A549 treated with DMSO at 1 μM for 4 hours (cell line): ENCODE data around the gene MTHFD1. TPM values are rescaled to one million over a fixed set of nuclear protein-coding genes. Genes with fewer than 3 reads are reported as not detected.

Experiments
- total RNA-seq: library from RNA; stranded (reverse); fragments of 200-300 nt; extraction: Qiagen RNA extraction; gene quantifications from 5 replicates; pipeline ENCODE4 v1.2.3, GENCODE V29; 2022; ENCODE audit warnings: low read depth

Gene MTHFD1
- total RNA-seq: 114 to 133 TPM (median 122 TPM) in 5 replicates

DNA sequence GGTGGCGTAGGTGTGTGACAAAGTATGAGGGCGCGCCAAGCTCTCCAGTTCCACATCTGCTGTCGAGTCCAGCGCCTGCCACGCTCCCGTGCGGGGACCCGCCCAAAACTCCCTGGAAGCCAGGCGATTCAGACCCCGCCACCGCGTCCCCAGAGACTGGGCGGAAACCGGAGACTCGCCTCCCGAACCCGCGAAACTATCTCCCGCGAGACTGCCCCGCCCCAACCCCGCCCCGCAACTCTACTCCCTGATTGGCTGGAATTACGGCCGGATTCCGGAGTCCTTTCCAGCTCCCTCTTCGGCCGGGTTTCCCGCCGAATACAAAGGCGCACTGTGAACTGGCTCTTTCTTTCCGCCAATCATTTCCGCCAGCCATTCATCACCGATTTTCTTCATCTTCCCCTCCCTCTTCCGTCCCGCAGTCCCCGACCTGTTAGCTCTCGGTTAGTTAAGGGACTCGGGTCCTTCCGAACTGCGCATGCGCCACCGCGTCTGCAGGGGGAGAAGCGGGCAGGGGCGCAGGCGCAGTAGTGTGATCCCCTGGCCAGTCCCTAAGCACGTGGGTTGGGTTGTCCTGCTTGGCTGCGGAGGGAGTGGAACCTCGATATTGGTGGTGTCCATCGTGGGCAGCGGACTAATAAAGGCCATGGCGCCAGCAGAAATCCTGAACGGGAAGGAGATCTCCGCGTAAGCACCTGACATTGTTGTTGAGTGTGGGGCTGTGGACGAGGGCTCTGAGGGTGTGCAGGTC lies at the start of gene MTHFD1:
TSS of gene MTHFD1 (plus strand) at position 572 of the 751 bp plus-strand sequence. CDS start at position 647, 75 bp downstream.

DNA sequence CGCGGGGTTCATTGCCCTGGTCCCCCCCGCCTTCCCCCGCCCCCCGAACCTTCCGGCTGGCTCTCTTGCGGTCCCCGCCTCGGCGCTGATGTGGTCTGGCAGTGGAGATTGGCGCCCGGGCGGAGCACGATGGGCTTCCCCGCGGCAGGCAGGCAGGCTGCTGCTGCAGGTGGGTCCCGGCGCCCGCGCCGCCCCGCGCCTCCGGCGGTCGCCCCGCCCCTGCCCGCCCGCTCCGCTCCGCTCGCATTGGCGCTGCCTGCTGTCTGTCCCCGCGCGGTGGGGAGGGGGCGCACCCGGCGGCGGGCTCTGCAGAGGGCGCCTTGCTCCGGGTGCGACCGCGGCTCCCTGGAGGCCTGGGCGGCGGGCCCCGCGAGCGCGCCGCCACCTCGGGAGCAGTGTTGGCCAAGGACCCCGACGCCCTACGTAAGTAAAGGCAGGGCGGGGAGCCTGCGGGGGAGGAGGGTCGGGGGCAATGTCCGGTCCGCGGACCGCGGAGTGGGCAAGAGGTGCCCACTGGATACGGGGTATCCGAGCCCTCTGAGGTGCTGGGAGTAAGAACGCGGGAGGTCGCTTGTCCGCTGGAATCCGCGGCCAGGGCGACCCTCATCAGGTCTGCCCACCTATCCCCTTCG lies 77.2 kb downstream of the MTHFD1 start, which contains the start of gene AKAP5:
TSS of gene AKAP5 (plus strand) at position 309 of the 632 bp plus-strand sequence. CDS start 2,896 bp downstream, outside the sequence.

DNA sequence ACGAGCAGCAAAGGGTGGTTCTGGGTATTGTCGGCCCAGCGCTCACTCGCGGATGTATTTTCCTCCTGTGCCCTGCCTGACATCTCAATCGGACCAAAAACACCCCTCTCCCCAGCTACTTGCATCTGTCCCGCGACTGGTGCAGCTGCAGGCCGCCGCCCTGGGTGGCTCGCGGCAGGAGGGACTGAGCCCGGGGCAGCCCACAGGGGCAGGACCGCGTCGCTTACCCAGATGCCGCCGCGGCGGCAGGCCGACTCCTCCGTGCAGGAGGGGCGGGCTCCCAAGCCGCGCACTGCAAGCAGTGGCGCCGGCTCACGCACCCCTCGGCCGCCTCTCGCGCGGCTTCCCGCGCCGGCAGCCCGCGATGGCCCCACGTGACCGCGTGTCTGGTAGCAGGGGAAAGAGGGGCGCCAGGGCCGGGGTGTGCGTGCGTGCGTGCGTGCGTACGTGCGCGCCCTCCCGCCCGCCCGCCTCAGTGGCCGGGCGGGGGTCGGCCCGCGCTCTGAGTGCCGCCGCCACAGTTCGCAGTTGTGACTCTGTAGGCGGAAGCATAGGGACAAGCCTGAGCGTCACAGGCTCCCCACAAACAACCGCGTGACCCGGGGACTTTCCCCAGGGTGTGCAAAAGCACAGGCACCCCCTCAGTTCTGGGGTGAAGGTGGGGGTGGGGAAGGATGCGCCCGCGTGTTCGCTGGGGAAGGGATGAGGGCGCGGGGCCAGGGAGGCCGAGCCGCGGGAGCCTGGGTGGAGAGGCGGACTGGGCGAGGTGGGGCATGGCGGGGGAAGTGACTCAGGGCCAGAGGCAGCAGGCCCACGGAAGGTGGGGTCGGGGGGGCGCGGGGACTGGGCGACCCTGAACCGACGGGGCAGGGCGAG lies 115.5 kb downstream of the MTHFD1 start, which contains the start of gene ZBTB25:
TSS of gene ZBTB25 (minus strand) at position 405 of the 876 bp plus-strand sequence. CDS start 13,305 bp downstream, outside the sequence.

DNA sequence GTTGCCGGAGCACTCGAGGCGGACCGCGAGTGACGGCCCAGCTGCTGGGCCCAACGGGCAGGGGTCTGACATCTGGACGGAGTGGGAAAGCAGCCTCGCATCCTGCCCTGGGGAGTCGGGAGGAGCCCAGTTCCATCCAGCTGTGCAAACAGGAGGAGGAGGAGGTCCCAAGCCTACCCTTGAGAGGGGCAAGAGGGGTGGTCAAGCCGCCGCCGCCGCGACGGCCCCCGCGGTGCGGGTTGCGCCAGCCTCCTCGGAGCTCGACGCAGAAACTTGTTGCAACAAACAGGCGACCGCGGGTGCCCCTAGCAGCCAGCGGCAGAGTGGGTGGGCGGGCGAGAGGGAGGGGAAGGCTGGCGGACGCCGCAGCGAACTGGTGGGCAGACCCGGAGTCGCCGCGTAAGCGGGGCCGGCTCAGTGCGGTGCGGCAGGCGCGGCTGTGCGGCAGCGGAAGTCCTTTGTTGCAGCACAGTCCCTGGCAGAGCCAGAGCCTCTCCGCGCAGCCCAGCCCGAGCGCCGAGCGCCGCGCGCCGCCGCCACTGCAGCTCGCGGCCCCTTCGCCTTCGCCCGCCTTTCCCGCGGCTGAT lies 116.2 kb downstream of the MTHFD1 start, which contains the start of gene ZBTB1:
TSS of gene ZBTB1 (plus strand) at position 461 of the 587 bp plus-strand sequence. CDS start 16,735 bp downstream, outside the sequence.

Other genes starting within 250 kb of the MTHFD1 start
- 0.04 to 0.07 TPM (median 0.05 TPM) in 3 of 5 replicates, not detected in the others for gene ESR2, start 94.0 kb upstream of the MTHFD1 start, total RNA-seq
- gene AKAP5, start 77.1 kb downstream of the MTHFD1 start, total RNA-seq: 0.42 to 0.52 TPM (median 0.45 TPM) in 5 replicates
- 3.6 to 7.2 TPM (median 6.5 TPM) in 5 replicates for gene ZBTB25, start 115.5 kb downstream of the MTHFD1 start, total RNA-seq
- 22.6 to 27.3 TPM (median 26.0 TPM) in 5 replicates for gene ZBTB1, start 116.4 kb downstream of the MTHFD1 start, total RNA-seq
- gene HSPA2, start 152.4 kb downstream of the MTHFD1 start, total RNA-seq: 37.8 to 53.8 TPM (median 41.6 TPM) in 5 replicates
- 0.21 to 0.57 TPM (median 0.38 TPM) in 5 replicates for gene PPP1R36, start 161.6 kb downstream of the MTHFD1 start, total RNA-seq